ENCODE data around the gene SLC3A2. TPM values are rescaled to one million over a fixed set of nuclear protein-coding genes. Genes with fewer than 3 reads are reported as not detected.

The SLC3A2 gene
- total RNA-seq, 1 donor from 2014 or later: 245 TPM

GRCh38 chr11:62880231-62880802, 379 bp upstream of the SLC3A2 start:
- DNase-seq (ENCODE audit: low spot score): no peak

DNA sequence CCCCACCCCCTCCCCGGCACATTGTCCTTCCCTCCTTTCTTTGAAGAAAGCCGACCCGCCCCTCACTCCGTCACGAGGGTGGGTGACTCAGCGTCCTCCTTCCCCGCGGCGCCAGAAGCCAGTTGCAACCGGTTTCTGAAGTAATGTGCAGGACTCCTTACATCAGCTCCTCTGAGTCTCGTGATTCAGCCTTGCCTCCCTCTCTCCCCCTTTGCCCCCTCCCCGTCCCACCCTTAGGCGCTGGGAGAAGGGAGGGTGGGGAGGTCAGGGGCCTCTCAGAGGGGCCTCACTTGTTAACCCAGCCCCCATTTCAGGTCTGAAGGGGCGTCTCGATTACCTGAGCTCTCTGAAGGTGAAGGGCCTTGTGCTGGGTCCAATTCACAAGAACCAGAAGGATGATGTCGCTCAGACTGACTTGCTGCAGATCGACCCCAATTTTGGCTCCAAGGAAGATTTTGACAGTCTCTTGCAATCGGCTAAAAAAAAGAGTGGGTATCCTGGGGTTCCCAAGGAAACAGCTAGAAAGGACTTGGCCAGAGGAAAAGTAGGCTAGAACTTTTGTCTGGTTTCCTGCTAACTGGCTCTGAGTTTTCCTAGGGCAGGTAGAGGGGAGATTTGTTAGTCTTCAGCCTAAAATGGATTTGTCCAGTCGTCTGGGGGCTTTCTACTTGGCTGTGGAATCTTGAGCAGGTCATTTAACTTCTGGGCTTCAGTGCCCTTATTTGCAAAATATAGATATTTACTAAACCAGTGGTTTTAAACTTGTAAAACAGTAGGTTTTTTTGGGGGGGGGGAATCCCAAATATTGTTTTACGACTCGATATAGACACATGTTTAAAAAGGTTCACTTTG, 1.1 kb downstream of the SLC3A2 start:
- DNase-seq (ENCODE audit: low spot score): peak; percentile 98

DNA sequence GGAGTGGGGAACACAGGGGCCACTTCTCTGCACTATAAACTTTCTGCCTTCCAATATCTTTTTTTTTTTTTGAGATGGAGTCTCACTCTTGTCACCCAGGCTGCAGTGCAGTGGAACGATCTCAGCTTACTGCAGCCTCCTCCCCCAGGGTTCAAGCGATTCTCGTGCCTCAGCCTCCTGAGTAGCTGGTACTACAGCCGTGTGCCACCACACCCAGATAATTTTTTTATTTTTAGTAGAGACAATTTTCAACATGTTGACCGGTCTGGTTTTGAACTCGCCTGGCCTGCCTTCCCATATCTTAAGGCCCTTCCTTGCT, 1.7 kb downstream of the SLC3A2 start:
- no peak for DNase-seq (ENCODE audit: low spot score)

DNA sequence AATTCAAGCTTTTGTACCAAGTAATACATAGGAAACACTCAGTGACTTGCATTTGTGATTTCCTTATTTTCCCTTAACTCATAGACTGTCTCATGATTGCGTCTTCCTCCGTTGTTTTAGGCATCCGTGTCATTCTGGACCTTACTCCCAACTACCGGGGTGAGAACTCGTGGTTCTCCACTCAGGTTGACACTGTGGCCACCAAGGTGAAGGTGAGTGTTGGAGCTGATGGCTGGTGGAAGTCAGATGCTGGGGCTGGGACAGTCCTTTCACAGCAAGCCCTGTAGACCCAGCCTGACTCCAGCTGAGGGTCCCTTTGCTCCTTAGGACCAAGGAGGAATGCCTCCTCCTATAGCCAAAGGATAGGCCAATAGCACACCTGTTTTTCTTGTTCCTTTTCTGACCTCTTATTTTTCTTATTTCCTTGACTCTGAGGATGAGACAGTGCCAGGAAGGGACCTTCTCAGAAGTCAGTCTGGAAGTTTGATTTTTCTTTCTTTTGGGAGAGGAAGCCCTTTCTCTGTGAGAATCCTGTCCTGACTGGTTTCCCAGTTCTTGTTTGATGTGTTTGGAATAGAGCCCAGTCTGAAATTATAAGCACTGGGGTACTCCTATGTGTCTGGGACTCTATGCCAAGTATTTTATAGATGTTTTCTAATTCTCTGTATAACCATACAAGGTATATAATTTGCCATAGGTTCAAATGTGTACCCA, 2.2 kb downstream of the SLC3A2 start:
- DNase-seq (ENCODE audit: low spot score): no peak

DNA sequence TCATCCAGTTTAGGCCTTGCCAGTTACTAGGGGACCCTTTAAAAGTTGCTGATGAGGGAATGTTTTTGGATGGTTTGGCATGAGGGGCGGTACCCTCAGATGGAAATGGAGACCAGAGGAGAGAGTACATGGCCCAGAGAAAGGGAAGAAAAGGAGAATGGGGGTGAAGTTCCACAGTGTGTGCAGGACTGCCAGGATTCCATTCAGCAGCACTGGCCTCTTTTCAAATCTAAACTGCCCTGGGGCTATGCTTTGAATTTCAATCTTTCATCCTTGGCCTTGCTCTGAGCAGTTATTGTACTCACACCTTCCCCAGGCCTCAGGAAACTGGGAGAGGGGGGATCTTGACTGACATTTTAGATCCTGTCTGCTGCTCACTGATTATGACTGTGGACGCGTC, 3.0 kb downstream of the SLC3A2 start:
- no peak for DNase-seq (ENCODE audit: low spot score)

DNA sequence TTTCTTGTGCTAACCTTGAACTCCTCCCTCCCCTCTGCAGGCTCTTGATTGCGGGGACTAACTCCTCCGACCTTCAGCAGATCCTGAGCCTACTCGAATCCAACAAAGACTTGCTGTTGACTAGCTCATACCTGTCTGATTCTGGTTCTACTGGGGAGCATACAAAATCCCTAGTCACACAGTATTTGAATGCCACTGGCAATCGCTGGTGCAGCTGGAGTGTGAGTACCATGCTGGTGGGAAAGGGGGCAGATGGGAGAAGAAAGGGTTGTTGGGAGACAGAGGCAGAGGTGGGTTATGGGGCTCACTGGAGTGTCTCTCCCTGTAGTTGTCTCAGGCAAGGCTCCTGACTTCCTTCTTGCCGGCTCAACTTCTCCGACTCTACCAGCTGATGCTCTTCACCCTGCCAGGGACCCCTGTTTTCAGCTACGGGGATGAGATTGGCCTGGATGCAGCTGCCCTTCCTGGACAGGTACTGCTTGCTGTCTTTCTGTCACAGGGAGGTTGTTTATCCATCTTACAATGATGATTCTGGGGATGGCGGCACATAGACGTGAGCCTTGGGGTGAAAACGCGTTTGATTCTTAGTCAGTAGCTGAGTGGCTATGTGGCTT, 4.5 kb downstream of the SLC3A2 start:
- DNase-seq (ENCODE audit: low spot score): no peak

- DNase-seq (ENCODE audit: low spot score): no peak
Measured at GRCh38 chr11:62888406-62888805, 7.7 kb downstream of the SLC3A2 start.

GRCh38 chr11:62889126-62889483, 8.4 kb downstream of the SLC3A2 start:
- no peak for DNase-seq (ENCODE audit: low spot score)

DNA sequence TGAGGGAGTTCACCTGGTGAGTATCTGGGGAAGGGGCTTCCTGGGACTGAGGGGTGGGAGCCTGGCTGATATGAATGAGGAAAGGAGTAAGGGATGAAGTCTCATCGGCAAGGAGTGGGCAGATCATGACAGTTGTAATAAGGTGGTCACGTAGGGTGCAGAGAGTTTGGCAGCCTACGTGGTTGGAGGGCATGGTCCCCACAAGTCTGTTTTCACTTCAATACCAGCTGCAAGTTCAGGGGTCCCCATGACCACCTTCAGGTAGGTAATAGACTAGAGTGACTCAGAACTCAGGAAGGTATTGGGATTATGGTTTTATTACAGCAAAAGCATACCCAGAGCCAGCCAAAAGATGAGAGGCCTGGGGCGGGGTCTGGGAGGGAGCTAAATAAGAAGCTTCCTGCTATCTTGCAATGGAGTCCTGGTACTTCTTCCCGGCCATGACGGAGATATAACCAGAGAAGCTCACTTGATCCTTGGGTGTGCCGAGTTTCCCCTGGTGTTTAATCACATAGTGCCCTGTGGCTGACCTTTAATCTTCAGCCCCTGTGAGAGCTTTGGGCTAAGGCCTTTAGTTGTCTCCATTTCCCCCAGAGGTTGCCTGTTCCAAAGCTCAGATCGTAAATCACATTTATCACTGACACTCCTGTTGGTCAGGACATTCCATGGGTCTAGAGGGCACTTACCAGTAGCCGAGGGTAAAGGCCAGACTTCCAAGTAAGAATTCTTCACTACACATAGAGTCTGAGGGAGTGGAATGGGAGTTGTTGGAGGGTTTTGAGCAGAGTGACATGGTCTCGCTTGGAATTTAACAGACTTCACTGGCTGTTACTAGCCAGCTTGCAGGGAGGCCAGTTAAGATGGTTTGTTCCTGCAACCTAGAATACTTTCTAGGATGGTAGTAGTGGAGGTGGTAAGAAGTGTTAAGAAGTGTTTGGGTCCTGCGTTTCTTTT, 9.1 kb downstream of the SLC3A2 start:
- no peak for DNase-seq (ENCODE audit: low spot score)

GRCh38 chr11:62892077-62892922, 11.6 kb downstream of the SLC3A2 start:
- no peak for DNase-seq (ENCODE audit: low spot score)

DNA sequence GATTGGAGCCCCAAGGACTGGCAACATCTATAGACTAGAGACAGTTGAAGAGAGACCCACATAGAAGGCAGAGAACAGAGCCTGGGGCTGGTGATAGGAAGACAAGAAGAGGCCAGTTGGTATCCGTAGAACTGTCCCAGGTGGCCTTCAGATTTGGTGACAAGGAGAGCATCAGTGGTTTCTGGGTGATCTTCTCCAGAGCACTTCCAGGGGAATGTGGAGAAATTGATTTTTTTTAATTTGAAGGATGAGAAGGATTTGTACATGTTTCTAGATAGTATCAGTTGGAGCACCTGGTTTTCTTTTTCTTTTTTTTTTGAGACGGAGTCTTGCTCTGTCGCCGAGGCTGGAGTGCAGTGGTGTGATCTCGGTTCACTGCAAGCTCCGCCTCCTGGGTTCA, 14.8 kb downstream of the SLC3A2 start:
- no peak for DNase-seq (ENCODE audit: low spot score)

GRCh38 chr11:62896049-62896448, 15.4 kb downstream of the SLC3A2 start:
- DNase-seq (ENCODE audit: low spot score): no peak

GRCh38 chr11:62897311-62897710, 16.6 kb downstream of the SLC3A2 start:
- no peak for DNase-seq (ENCODE audit: low spot score)

DNA sequence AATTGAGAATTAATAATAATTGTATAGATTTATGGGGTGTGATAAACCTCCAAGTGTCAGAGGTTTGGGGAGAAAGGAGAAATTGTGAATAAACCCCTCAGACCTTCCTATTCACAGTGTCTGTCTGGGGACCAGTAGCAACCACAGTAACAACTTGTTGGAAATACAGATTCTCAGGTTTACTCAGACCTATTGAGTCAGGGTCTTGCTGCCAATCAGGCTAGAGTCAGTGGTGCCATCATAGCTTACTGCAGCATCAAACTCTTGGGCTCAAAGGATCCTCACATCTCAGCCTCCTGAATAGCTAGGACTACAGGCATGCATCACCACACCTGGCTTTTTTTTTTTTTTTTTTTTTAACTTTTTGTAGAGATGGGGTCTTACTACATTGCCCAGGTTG, 17.3 kb downstream of the SLC3A2 start:
- no peak for DNase-seq (ENCODE audit: low spot score)

GRCh38 chr11:62902932-62903331, 22.2 kb downstream of the SLC3A2 start:
- DNase-seq (ENCODE audit: low spot score): no peak

GRCh38 chr11:62905296-62905695, 24.6 kb downstream of the SLC3A2 start:
- DNase-seq (ENCODE audit: low spot score): no peak

DNA sequence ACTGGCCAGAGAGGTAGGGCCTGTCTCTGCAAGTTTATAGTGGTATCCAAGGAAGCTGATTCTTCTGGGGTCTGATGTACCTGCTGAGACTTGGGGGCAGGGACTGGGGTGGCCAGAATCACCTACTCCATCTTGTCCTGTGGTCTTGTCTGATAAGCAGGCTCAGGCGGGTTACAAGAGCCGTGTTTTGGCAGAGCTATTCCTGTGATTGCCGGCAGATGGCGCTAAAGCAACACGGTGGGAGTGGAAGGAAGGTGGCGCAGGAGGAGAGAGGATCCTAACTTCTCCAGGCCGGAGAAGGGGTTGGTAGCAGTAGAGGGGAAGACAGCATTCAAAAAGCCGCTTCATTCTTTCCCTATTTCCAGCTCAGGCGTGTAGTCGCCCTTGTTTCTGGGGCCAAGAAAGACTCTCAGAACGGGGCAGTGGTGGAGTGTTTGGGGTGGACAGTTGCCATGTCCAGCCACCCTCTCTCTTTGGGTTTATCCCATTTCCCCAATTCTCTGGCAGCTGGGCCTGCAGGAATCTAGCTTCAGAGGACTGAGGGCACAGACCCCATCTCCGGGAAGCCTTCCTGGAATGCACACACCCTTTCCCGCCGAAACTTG, 25.3 kb downstream of the SLC3A2 start:
- DNase-seq (ENCODE audit: low spot score): peak; percentile 89

- no peak for DNase-seq (ENCODE audit: low spot score)
Measured at GRCh38 chr11:62908468-62909072, 27.9 kb downstream of the SLC3A2 start.

GRCh38 chr11:62909107-62909894, 28.6 kb downstream of the SLC3A2 start:
- peak; percentile 59 for DNase-seq (ENCODE audit: low spot score)

Data from ureter (tissue), 1 donor.